Measurements from ENCODE around the gene BACH2. TPM values are rescaled to one million over a fixed set of nuclear protein-coding genes. Genes with fewer than 3 reads are reported as not detected.

Gene BACH2
- total and polyA plus RNA-seq, 9 of the 15 experiments (the other 6 are each of a cell fraction or from before 2014, with no cell fraction given) = 0.06 to 3.1 (median 0.59) TPM

DNA sequence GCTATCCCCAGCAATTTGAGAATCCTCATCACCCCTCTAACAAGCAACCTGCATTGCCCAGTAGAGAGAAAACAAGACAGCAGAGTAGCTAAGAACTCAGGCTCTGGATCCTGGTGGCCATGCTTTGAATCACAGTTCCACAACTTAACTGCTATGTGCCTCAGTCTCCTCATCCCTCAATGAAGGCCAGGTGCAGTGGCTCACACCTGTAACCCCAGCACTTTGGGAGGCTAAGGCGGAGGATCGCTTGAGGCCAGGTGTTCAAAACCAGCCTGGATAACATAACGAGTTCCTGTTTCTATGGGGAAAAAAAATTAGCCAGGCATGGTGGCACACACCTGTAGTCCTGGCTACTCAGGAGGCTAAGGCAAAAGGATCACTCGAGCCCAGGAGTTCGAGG, 23.7 kb downstream of the BACH2 start:
- WGBS (ENCODE audit: insufficient coverage, low coverage, missing lambda C conversion rate) = 31% methylated on average over 5 of the region's 5 CpGs
- CTCF ChIA-PET (ENCODE audit: low intra/inter-chr PET ratio) = no interaction called here
- no peaks in the 10 kb centered on the region for H3K9me1 ChIP-seq (ENCODE audit: control insufficient read depth, insufficient read depth, low read length)
- no peak for TF ChIP-seq ZNF764 (CRISPR knock-in tag; IDR thresholded peaks at IDR 0.05; ENCODE audit: low read depth)
- no peak for DNase-seq (ENCODE audit: extremely low read depth in 1 of 4, low spot score in 3 of 4)
- no peaks in the 10 kb centered on the region for H4K20me1 ChIP-seq (replicated peaks; ENCODE audit: control insufficient read depth, insufficient read depth, low read length)
- no peaks in the 10 kb centered on the region; a peak in 2 of 5 replicates for H3K27me3 ChIP-seq (ENCODE audit: control insufficient read depth in 2 of 2, insufficient read depth in 2 of 2, low read length in 2 of 2)
- H2AFZ ChIP-seq (ENCODE audit: low read depth, low read length) = no peak overlapping the region
- no peak overlapping the region for H3K27ac ChIP-seq (ENCODE audit: extremely low read depth, low read depth, low read length)
- no peaks in the 10 kb centered on the region for H3K79me2 ChIP-seq (ENCODE audit: control insufficient read depth, insufficient read depth, low read length)
- H3K36me3 ChIP-seq (ENCODE audit: control insufficient read depth, insufficient read depth, low read length) = no peaks in the 10 kb centered on the region
- H3K9me3 ChIP-seq (replicated peaks; ENCODE audit: control insufficient read depth, insufficient read depth, low read depth, low read length) = no peaks in the 10 kb centered on the region
- no peak overlapping the region for H3K4me2 ChIP-seq (ENCODE audit: insufficient read depth, low read length)
- POLR2A ChIA-PET = interaction anchor here (1.2 kb wide), 1 partner anchor 8 kb away, joined by 3 read pairs; no protein-coding TSS in a partner anchor
- BruUV-seq (replicated peaks) = no TSS peak
- no peak overlapping the region for H3K4me3 ChIP-seq
- in situ Hi-C loops (cut with MboI) (no loop called here), intact Hi-C loops (cut with micrococcal nuclease) (no loop called here)
- FAIRE-seq = no peak
- H3K4me1 ChIP-seq (replicated peaks in 1 of 2; ENCODE audit: control insufficient read depth in 2 of 2, insufficient read depth in 2 of 2, low read length in 2 of 2) = no peaks in the 10 kb centered on the region
- no peak for ATAC-seq
- H3K9ac ChIP-seq (ENCODE audit: insufficient read depth in 1 of 2, low read depth in 2 of 2, low read length in 2 of 2) = no peak overlapping the region

DNA sequence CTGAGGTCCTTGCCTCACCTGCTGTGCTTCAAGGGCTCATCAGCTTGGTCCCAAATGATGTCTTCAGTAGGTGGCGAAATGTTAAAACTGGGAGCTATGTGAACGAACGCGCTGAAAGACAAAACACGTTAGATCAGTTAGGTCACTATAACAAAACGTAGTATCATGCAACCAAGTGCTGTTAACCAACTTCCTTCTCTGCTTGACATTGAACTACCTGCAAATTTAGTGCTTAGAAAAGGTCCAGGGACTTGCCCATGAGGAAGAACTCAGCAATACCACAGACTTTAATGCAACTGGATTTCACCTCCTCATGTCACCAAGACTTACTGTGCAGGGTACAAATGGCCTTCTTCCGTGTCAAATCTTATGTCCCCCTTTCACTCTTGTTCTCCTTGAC, 24.8 kb downstream of the BACH2 start:
- no TSS peak for BruUV-seq (replicated peaks)
- Histone ChIP-seq H3K9ac (ENCODE audit: insufficient read depth in 1 of 2, low read depth in 2 of 2, low read length in 2 of 2) (no peak overlapping the region), H3K27ac (ENCODE audit: extremely low read depth, low read depth, low read length) (no peak overlapping the region), H3K9me3 (replicated peaks; ENCODE audit: control insufficient read depth, insufficient read depth, low read depth, low read length) (no peaks in the 10 kb centered on the region), H3K4me1 (replicated peaks in 1 of 2; ENCODE audit: control insufficient read depth in 2 of 2, insufficient read depth in 2 of 2, low read length in 2 of 2) (no peaks in the 10 kb centered on the region), H3K36me3 (ENCODE audit: control insufficient read depth, insufficient read depth, low read length) (no peaks in the 10 kb centered on the region), H4K20me1 (replicated peaks; ENCODE audit: control insufficient read depth, insufficient read depth, low read length) (no peaks in the 10 kb centered on the region), H3K79me2 (ENCODE audit: control insufficient read depth, insufficient read depth, low read length) (no peaks in the 10 kb centered on the region), H3K9me1 (ENCODE audit: control insufficient read depth, insufficient read depth, low read length) (no peaks in the 10 kb centered on the region), H3K4me2 (ENCODE audit: insufficient read depth, low read length) (no peak overlapping the region), H3K27me3 (ENCODE audit: control insufficient read depth in 2 of 2, insufficient read depth in 2 of 2, low read length in 2 of 2) (no peaks in the 10 kb centered on the region; a peak in 2 of 5 replicates), H2AFZ (ENCODE audit: low read depth, low read length) (no peak overlapping the region), H3K4me3 (no peak overlapping the region)
- DNase-seq (ENCODE audit: extremely low read depth in 1 of 4, low spot score in 3 of 4) (no peak), FAIRE-seq (no peak), ATAC-seq (no peak)
- ChIA-PET CTCF (ENCODE audit: low intra/inter-chr PET ratio) (no interaction called here), POLR2A (no interaction called here)
- 48% methylated on average over 7 of the region's 7 CpGs for WGBS (ENCODE audit: insufficient coverage, low coverage, missing lambda C conversion rate)
- intact Hi-C loops (cut with micrococcal nuclease) = no loop called here
- no peak for TF ChIP-seq ZBTB8A (IDR thresholded peaks at IDR 0.05; ENCODE audit: partially characterized antibody)
- no peak for TF ChIP-seq JUND (IDR thresholded peaks at IDR 0.05; ENCODE audit: borderline replicate concordance, low read depth, low read length)
- TF ChIP-seq JUND (tag; IDR thresholded peaks at IDR 0.05; ENCODE audit: borderline replicate concordance, low read depth, low read length) = no peak
- TF ChIP-seq, protein P1, sequence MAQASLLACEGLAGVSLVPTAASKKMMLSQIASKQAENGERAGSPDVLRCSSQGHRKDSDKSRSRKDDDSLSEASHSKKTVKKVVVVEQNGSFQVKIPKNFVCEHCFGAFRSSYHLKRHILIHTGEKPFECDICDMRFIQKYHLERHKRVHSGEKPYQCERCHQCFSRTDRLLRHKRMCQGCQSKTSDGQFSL (CRISPR knock-in tag; IDR thresholded peaks at IDR 0.05) = no peak
- TF ChIP-seq, protein P1 (tag; IDR thresholded peaks at IDR 0.05) = no peak
- TF ChIP-seq ZNF263 (CRISPR knock-in tag; IDR thresholded peaks at IDR 0.05; ENCODE audit: borderline replicate concordance) = no peak
- no peak for TF ChIP-seq MYNN (IDR thresholded peaks at IDR 0.05)
- no peak for TF ChIP-seq MYNN (CRISPR knock-in tag; IDR thresholded peaks at IDR 0.05)
- no peak for TF ChIP-seq STAT5B (CRISPR knock-in tag; IDR thresholded peaks at IDR 0.05)
- TF ChIP-seq HMG20A (CRISPR knock-in tag; conservative IDR thresholded peaks at IDR 0.05) = no peak
- TF ChIP-seq GTF2E2 (tag; IDR thresholded peaks at IDR 0.05) = no peak
- in situ Hi-C loops (cut with MboI) = no loop called here

All from K562 (cell line).